HepG2 (cell line): Measurements from ENCODE around the gene KHNYN. TPM values are rescaled to one million over a fixed set of nuclear protein-coding genes. Genes with fewer than 3 reads are reported as not detected.

Source experiments
- CBX1 ChIP-seq: IDR thresholded peaks from one replicate; pipeline ENCODE4 v1.6.1; 2016; ENCODE audit warnings: antibody characterized with exemption, low read depth
- CEBPZ ChIP-seq: IDR thresholded peaks from 2 replicates; pipeline ENCODE4 v1.6.1; 2012; ENCODE audit warnings: low read length, improper control_type of control experiment
- DDIT3 ChIP-seq: sonication (generic); formaldehyde crosslinking; IDR thresholded peaks from 2 replicates; pipeline ENCODE4 v1.4.0; 2020; ENCODE audit warnings: mild to moderate bottlenecking, missing genetic modification reagents
- GZF1 ChIP-seq: sonication (generic); formaldehyde crosslinking; IDR thresholded peaks from 2 replicates; pipeline ENCODE4 v1.5.1; 2020; ENCODE audit warnings: mild to moderate bottlenecking, missing genetic modification reagents
- HDAC6 ChIP-seq: fragments of 200-600 bp; sonication (generic); IDR thresholded peaks from 2 replicates; pipeline ENCODE4 v1.7.0; 2017; ENCODE audit warnings: mild to moderate bottlenecking, antibody characterized with exemption, low read length, low read depth
- JUND ChIP-seq: sonication (generic); formaldehyde crosslinking; IDR thresholded peaks from 2 replicates; pipeline ENCODE4 v1.8.0; 2022; ENCODE audit warnings: mild to moderate bottlenecking, missing genetic modification reagents
- MEIS1 ChIP-seq: sonication (generic); formaldehyde crosslinking; IDR thresholded peaks from 2 replicates; pipeline ENCODE4 v1.9.0; 2021; ENCODE audit warnings: mild to moderate bottlenecking, missing genetic modification reagents, moderate library complexity, borderline replicate concordance
- MXD4 ChIP-seq: IDR thresholded peaks from 2 replicates; pipeline ENCODE4 v1.6.1; 2016; ENCODE audit warnings: mild to moderate bottlenecking, missing biosample characterization, missing genetic modification reagents
- PPARG ChIP-seq: conservative IDR thresholded peaks from 2 replicates; pipeline ENCODE4 v1.6.1; 2016; ENCODE audit warnings: missing biosample characterization, missing genetic modification reagents
- RCOR2 ChIP-seq: IDR thresholded peaks from 2 replicates; pipeline ENCODE4 v1.6.1; 2016; ENCODE audit warnings: missing biosample characterization, missing genetic modification reagents
- RXRB ChIP-seq: IDR thresholded peaks from 2 replicates; pipeline ENCODE4 v1.6.1; 2016; ENCODE audit warnings: borderline replicate concordance, missing genetic modification reagents, missing compliant biosample characterization
- TBP ChIP-seq: sonication (generic); formaldehyde crosslinking; IDR thresholded peaks from 2 replicates; pipeline ENCODE4 v1.5.0; 2020; ENCODE audit warnings: missing genetic modification reagents
- TEAD3 ChIP-seq: optimal IDR thresholded peaks from 2 replicates; pipeline ENCODE3; 2016; ENCODE audit warnings: borderline replicate concordance
- YY1 ChIP-seq: IDR thresholded peaks from 2 replicates; pipeline ENCODE4 v1.6.1; 2011; ENCODE audit warnings: low read length, low read depth, moderate library complexity, mild to moderate bottlenecking; ENCODE audit not compliant: insufficient read depth, insufficient replicate concordance
- ZBED4 ChIP-seq: sonication (generic); formaldehyde crosslinking; IDR thresholded peaks from 2 replicates; pipeline ENCODE4 v1.4.0; 2020; ENCODE audit warnings: missing genetic modification reagents, borderline replicate concordance
- ZC3H13 ChIP-seq: sonication (generic); formaldehyde crosslinking; IDR thresholded peaks from 2 replicates; pipeline ENCODE4 v1.8.1; 2023; ENCODE audit warnings: mild to moderate bottlenecking, missing genetic modification reagents, moderate library complexity
- ZKSCAN8 ChIP-seq: IDR thresholded peaks from 2 replicates; pipeline ENCODE4 v1.6.1; 2016; ENCODE audit warnings: borderline replicate concordance, missing genetic modification reagents, missing compliant biosample characterization
- ZNF562 ChIP-seq: sonication (generic); formaldehyde crosslinking; IDR thresholded peaks from 2 replicates; pipeline ENCODE4 v1.8.0; 2022; ENCODE audit warnings: missing genetic modification reagents, borderline replicate concordance
- ZNF569 ChIP-seq: sonication (generic); formaldehyde crosslinking; IDR thresholded peaks from 2 replicates; pipeline ENCODE4 v1.5.0; 2020; ENCODE audit warnings: mild to moderate bottlenecking, missing genetic modification reagents, moderate library complexity, borderline replicate concordance
- ZNF605 ChIP-seq: sonication (generic); formaldehyde crosslinking; IDR thresholded peaks from 2 replicates; pipeline ENCODE4 v1.8.0; 2022; ENCODE audit warnings: mild to moderate bottlenecking, missing genetic modification reagents
- ZNF777 ChIP-seq: sonication (generic); formaldehyde crosslinking; IDR thresholded peaks from 2 replicates; pipeline ENCODE4 v1.4.0; 2020; ENCODE audit warnings: missing genetic modification reagents
- ZNF883 ChIP-seq: sonication (generic); formaldehyde crosslinking; IDR thresholded peaks from 2 replicates; pipeline ENCODE4 v1.5.1; 2020; ENCODE audit warnings: mild to moderate bottlenecking, missing genetic modification reagents; ENCODE audit errors: not compliant biosample characterization
- ZSCAN22 ChIP-seq: sonication (generic); formaldehyde crosslinking; IDR thresholded peaks from 2 replicates; pipeline ENCODE4 v1.4.0; 2020; ENCODE audit warnings: mild to moderate bottlenecking, missing genetic modification reagents
- polyA plus RNA-seq, 8 experiments: library from polyadenylated mRNA; depleted of rRNA in 3 of 8; stranded (reverse) in 7 of 8; unstranded in 1 of 8; fragments of >200 nt; fragmentation: Illumina TruSeq in 4 of 8; extraction: Trizol in 4 of 8; gene quantifications; 2 replicates each; pipeline versions ENCODE4 v1.2.1 to v1.2.3, GENCODE V29; 2011 to 2016; ENCODE audit warnings: low read depth in 4 of 8, missing spikeins in 1 of 8, mixed read lengths in 1 of 8; ENCODE audit not compliant: insufficient read depth in 1 of 8
- total RNA-seq, 5 experiments: library from RNA; depleted of rRNA; stranded (reverse); fragments of >200 nt; fragmentation: Illumina TruSeq; extraction: Trizol; gene quantifications; 2 replicates each; pipeline ENCODE4 v1.2.3, GENCODE V29; 2016; ENCODE audit warnings: low read depth in 1 of 5

The KHNYN gene
- total and polyA plus RNA-seq, 2 of the 13 experiments (the other 11 are each of a cell fraction or from before 2014, with no cell fraction given), result 52.8 to 75.7 TPM

GRCh38 chr14:24442240-24443052 is 12.7 kb downstream of the KHNYN start, which contains the start of gene SDR39U1 (continued):
- TF ChIP-seq TBP (CRISPR knock-in tag), result no peak
- no peak; the same call in 1 of the 2 replicates for TF ChIP-seq ZNF569 (CRISPR knock-in tag)
- TF ChIP-seq ZNF605 (CRISPR knock-in tag), result peak; percentile 99
- peak; percentile 58 for TF ChIP-seq YY1
- TF ChIP-seq ZNF562 (CRISPR knock-in tag), result no peak
- TF ChIP-seq GZF1 (CRISPR knock-in tag), result peak; percentile 72; the same call in 1 of the 2 replicates
- TF ChIP-seq DDIT3 (CRISPR knock-in tag), result 0 out of 2 replicates have a peak, but pooled peaks have one; percentile 40
- no peak; the same call in 1 of the 2 replicates for TF ChIP-seq RCOR2 (CRISPR knock-in tag)
- TF ChIP-seq CEBPZ, result no peak
- peak; percentile 66 for TF ChIP-seq PPARG (CRISPR knock-in tag)
- peak; percentile 96 for TF ChIP-seq MXD4
- TF ChIP-seq ZSCAN22, result no peak
- peak; percentile 75 for TF ChIP-seq RXRB (CRISPR knock-in tag)
- peak; percentile 94 for TF ChIP-seq TEAD3
- no peak for TF ChIP-seq HDAC6
- TF ChIP-seq ZNF883 (CRISPR knock-in tag), result peak; percentile 97
- peak; percentile 66 for TF ChIP-seq CBX1
- TF ChIP-seq ZKSCAN8 (CRISPR knock-in tag), result peak; percentile 90; the same call in 1 of the 2 replicates
- TF ChIP-seq ZC3H13, result peak; percentile 56
- peak; percentile 67; the same call in 1 of the 2 replicates for TF ChIP-seq ZBED4
- peak; percentile 34; the same call in 1 of the 2 replicates for TF ChIP-seq JUND (CRISPR knock-in tag)
- TF ChIP-seq ZNF777 (CRISPR knock-in tag), result peak; percentile 53; the same call in 1 of the 2 replicates
- no peak; the same call in 1 of the 2 replicates for TF ChIP-seq MEIS1 (CRISPR knock-in tag)
